Caki2 (cell line): Measurements from ENCODE around the gene MGST2. TPM values are rescaled to one million over a fixed set of nuclear protein-coding genes. Genes with fewer than 3 reads are reported as not detected.

ENCODE experiments used
- DNase-seq: peaks from one replicate; pipeline ENCODE4 v3.0.0-alpha.2; 2015; ENCODE audit warnings: low read depth
- in situ Hi-C: cut with HindIII; loops from 2 replicates; pipeline ENCODE4 v1.10.0; 2016; ENCODE audit warnings: low sequenced_read_pairs, low pct_unique_long_range_greater_than_20kb, mixed read lengths
- total RNA-seq: library from RNA; depleted of rRNA; stranded (reverse); fragments of >200 nt; shearing (Covaris generic); gene quantifications from 2 replicates; pipeline ENCODE4 v1.2.3, GENCODE V29; 2014; ENCODE audit warnings: low replicate concordance

Gene MGST2
- total RNA-seq, 1 experiment from 2014 or later = 54.0 TPM

DNA sequence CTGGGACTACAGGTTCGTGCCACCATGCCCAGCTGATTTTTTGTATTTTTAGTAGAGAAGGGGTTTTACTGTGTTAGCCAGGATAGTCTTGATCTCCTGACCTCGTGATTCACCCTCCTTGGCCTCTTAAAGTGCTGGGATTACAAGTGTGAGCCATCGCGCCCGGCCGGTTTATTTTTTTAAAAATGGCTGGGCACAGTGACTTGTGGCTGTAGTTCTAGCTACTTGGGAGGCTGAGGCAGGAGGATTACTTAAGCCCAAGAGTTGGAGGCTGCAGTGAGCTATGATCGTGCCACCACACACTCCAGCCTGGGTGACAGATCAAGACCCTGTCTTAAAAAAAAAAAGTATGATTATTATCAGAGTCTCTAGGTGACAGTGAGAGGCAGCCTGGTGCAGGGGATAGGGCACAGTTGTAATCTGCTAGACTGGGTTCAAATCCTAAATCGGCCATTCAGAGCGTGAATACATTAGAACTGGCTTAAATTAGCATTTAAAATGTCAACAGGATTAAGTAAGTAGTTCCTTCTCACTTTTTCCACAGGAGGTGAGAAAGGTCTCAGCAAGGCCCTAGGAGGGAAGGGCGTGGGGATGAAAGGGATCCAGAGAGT is 435 bp upstream of the MGST2 start:
- DNase-seq = no peak
- in situ Hi-C loops = no loop called here

DNA sequence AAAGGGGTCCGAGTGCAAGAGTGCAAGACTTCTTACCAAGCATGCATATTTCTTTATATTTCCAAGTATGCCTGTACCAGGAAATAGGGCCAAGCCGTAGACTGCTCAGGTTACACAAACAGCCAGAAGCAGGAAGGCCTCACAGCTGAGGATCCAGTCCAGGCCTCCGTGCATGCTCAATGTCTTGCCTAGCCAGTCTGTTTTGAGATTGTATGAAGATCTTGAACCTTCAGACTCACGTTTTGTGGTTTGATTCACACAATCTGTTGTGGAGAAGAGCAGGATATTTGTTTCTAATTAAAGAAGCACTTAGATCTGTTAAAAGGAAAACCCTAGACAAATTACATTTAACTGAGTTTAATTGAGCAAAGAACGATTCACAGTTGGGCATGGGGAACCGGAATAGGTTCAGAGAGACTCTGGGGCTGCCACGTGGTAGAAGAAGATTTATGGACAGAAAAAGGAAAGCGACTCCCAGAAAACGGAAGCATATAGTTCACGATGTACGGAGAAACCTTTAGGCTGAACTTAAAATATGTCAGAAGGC is 1.2 kb downstream of the MGST2 start:
- DNase-seq = peak; percentile 28
- in situ Hi-C loops = no loop called here

DNA sequence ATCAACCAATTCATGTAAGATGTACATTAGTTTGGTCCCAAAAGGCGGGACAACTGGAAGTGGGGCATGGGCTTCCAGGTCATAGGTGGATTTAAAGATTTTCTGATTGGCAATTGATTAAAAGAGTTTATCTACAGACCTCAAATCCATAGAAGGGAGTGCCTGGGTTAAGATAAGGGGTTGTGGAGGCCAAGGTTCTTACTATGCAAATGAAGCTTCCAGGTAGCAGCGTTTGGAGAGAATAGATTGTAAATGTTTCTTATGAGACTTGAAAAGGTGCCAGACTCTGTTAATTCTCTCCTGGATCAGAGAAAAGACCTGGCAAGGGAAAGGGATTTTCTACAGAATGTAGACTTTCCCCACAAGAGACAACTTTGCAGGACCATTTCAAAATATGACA is 2.4 kb downstream of the MGST2 start:
- in situ Hi-C loops = no loop called here
- no peak for DNase-seq

DNA sequence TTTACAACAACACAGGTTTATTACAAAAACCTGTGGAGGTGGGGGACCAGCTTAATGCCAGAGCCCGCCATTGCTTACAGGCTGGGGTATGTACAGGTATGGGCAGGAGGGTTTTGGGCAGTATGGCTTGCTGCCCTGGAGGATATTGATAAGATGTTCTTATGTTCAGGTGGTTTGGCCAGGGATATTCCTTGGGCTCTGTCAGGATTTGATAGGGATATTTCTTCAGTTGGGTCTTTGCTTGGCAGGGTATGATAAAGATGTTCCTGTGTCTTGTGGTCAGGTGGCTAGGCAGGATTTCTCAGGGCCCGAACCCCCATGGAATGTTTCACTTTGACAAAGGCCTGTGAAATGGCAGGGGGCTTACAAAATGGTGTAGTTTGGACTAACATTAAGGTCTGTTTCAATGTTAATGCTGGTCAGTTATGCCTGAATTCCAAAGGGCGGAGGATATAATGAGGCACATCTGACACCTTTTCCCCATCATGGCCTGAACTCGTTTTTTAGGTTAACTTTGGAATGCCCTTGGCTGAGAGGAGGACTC is 3.1 kb downstream of the MGST2 start:
- in situ Hi-C loops = no loop called here
- no peak for DNase-seq

DNA sequence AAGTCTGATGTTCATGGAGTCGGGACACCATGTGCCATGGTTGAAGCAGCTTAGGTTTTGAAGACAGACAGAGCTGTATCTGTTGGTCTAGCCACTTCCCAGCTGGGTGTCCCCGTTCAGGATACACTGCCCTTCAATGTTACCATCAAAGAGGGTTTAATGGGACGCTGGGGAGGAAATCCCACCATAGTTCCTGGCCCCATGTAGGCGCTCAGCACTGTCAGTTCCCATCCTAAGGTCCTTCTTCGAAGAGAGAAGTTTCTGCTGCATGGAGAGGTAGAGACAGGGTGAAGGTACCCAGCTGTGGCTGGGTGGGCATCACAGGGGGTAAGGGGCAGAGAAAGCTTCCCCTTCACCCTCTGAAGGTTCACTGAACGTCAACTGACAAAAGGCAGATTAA is 3.7 kb downstream of the MGST2 start:
- DNase-seq = no peak
- in situ Hi-C loops = no loop called here

DNA sequence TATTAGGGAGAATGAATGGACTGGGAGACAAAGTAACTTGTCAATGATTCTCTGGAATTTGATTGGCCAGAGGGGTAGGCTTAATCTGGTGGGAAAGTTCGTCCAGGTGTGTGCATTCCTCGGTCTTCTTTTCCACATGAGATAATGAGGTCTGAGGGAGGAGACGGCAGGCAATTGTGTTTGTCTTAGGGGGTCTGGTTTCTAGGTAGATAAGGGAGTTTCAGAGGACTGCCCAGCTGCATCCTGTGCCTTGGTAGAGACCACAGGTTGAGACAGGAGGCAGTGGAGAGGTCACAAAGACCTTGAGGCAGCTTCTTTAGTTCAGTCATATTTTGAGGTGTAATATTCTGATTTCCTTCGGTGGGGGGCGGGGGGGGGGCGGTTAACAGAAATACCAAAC is 4.3 kb downstream of the MGST2 start:
- in situ Hi-C loops = no loop called here
- no peak for DNase-seq

DNA sequence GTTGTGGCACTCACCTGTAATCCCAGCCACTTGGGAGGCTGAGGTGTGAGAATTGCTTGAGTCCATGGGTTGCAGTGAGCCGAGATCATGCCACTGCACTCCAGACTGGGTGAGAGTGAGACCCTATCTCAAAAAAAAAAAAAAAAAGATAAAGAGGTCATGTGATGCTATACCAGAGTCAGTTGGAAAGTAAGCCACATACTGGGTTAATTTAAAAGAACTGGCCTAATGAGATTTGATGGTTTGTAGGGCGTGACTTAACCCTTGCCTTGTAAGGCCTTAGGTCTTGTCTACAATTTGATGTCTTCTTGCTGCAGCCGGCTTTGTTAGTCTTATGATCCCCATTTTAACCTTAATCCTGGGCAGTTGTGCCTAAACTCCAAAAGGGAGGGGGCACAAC is 5.2 kb downstream of the MGST2 start:
- DNase-seq = no peak
- in situ Hi-C loops = no loop called here

DNA sequence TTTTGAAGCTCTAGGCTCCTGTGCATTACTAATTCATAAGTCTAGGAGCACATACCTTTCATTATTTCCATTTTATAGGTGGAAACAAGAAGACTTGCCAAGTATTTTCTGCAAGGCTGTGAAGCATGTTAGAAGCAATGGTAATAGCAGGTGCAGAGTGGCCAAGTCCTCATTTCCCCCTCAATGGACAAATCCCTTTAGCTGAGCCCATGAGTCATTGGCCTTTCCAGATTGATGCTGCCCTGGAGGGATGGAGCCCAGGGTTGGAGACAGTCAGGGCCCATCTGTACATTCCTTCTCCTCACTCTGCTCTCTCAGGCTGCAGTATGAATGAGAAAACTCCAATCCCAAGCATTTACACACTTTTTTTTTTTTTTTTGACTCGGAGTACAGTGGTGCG is 6.6 kb downstream of the MGST2 start:
- in situ Hi-C loops = no loop called here
- DNase-seq = no peak

DNA sequence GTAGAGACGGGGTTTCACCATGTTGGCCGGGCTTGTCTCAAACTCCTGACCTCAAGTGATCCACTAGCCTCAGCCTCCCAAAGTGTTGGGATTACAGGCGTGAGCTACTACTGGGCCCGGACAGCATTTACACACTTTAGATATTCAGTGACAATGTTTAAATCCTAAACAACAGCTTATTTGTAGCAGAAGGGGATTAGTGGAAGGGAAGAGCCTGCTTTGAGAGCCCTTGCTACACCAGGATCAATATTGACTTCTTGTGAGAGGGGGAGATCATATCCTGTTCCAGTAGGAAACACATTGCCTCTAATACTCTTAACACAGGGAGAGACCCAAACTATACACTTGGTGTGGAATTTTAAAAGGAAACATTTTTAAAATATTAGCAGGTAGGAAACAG is 7.1 kb downstream of the MGST2 start:
- in situ Hi-C loops = no loop called here
- DNase-seq = no peak

DNA sequence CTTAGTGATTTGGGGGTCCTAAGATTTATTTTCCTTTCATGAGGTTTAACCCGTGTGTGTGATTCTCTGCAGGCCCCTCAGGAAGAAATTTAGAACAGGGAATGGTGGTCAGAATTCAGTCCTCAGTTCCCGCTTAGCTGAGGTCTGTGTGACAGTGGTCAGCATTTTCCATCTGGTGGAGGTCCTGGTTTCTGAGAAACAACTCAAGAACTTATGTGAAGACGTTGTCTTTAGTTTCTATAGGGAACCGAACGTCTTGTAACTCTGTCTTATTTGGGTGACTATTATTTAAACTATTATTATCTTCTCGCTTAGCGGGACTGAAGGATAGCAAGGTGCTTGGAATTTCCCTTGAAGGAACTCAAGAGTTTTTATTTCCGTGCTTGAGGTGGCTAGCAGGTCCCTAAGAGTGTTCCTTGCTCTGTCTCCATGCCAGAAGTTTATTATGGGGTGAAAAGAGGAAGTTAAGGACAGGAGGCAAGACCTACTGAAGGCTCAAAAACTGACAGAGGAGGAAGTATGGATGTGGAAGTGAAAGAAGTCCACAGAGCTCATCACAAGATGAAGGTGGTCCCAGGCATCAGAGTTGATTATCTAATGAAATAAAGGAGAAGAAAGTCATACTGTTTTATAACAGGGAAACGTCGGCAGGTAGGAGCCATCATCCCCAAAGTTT is 9.4 kb downstream of the MGST2 start:
- DNase-seq = no peak
- in situ Hi-C loops = no loop called here

DNA sequence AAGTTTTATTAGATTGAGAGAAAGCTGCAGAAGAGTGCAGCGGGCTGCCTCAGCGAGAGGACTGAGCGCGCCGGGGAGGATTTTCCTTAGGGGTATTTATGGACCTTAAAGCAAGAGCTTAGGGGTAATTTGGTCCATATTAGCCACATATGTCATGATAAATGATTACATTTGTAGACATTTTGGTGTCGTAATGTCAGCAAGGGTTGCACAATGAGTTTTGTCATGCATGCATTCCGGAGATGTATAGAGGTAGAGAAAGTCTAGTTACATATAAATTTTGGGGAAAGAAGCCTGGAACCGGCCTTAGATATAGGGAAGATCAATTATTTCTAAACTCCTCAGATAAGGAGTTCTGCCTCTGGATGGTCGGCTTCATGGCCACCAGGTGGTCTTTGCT is 10.0 kb downstream of the MGST2 start:
- in situ Hi-C loops = no loop called here
- DNase-seq = no peak

DNA sequence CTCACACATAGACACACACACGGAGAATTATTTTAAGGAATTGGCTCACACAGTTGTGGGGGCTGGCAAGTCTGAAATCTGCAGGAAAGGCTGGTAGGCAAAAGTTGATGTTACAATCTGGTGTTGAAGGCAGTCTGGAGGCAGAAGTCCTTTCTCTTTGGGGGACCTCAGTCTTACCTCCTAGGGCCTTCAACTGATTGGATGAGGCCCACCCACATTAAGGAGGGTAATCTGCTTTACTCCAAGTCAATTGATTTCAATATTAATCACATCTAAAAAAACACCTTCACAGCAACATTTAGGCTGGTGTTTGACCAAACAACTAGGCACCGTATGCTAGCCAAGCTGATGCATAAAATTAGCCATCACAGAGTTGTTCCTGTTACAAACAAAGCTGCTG is 10.7 kb downstream of the MGST2 start:
- DNase-seq = no peak
- in situ Hi-C loops = no loop called here

DNA sequence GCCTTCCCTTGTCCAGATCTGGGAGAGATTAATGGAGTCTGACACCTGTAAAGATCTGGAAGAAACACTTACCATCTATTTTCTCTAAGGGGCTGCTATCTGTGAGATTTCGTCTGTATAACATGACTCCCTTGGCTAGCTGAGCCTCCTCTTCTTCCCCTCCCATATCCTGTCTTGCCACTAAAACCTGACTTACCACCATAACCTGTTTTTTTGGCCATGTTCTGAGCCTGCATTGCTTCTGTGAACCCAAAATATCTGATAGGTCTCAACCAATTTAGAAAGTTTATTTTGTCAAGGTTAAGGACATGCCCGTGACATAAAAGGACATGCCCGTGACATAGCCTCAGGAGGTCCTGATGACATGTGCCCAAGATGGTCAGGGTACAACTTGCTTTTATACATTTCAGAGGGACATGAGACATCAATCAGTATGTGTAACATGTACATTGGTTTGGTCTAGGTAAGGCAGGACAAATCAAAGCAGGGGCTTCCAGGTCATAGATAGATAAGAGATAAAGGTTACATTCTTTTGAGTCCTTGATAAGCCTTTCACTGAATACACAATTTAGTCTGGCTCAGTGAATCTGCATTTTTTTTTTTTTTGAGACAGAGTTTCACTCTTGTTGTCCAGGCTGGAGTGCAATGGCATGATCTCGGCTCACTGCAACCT is 11.4 kb downstream of the MGST2 start:
- in situ Hi-C loops = no loop called here
- DNase-seq = no peak

DNA sequence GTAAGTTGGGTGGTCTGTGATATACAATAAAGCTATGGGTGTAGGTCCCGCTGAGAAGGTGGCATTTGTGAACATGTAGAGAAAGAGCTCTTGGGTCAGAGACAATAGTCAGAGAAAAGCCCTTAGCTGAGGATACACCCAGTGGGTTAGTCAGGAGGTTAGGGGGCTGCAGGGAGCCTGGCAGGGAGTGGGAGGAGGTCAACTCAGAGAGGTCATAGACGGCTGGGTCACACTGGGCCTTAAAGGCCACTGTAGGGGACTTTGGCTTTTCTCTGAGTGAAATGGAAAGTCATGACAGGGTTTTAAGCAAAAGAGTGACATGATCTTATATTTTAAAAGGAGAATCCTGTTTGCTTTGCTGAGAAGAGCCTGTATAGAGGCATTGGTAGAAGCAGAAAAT is 16.7 kb downstream of the MGST2 start:
- in situ Hi-C loops = no loop called here
- DNase-seq = no peak

DNA sequence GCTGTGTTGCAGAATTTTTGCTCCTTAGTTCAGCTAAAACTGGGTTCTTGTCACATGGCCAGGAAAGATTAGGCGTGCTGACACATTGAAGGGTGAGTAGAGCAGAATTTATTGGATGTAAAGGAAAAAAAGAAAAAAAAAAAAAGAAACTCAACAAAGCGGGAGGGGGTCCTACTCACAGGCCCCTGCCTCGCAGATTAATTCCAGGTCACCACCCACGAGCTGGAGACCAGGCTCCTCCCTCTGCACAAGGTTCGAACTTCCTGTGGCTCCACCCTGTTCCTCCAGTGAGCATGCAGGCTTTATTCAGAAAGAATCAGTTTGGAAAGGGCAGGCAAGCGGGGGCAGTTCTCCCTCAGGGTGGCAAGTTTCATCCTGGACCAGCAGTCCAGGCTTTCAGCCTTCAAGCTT is 17.1 kb downstream of the MGST2 start:
- in situ Hi-C loops = no loop called here

DNA sequence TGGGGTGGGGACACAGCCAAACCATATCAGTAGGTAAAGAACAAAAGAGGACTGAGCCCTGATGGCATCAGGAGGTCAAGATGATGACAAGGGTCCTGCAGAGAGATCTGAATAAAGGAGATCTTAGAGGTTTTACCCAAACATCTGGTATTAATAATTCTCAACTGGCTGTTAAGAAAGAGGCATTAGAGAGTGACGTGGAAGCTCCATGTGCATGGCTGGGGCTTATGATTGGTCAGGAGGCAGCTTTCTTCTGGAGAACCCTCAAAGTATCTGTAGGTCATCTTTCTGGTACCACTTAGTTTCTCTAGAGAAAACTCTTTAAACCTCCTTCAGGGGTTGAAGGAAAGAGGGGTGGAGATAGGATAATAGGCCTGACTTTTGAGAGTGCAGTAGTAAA is 18.7 kb downstream of the MGST2 start:
- DNase-seq = no peak
- in situ Hi-C loops = no loop called here

More for the DNA sequence above, 17.1 kb downstream of the MGST2 start:
- DNase-seq = no peak

DNA sequence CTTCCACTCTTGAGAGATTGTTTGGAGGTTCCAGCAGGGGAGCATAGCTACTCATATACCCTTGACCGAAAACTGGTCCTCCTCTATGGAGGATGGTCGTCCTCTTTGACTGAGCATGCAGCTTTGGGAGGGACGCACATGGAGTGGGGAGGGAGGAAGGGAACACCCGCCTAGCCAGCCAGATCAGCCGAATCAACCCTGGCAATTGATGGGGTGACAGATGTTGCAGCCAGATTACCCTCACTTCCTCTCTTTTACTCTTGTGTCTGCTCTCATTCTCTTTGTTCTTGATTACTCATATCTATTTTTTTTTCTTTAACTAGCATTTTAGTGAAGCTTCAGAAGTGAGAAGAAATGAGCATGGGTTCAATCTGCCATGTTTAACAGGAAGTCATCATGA is 19.6 kb downstream of the MGST2 start:
- no peak for DNase-seq
- in situ Hi-C loops = no loop called here

DNA sequence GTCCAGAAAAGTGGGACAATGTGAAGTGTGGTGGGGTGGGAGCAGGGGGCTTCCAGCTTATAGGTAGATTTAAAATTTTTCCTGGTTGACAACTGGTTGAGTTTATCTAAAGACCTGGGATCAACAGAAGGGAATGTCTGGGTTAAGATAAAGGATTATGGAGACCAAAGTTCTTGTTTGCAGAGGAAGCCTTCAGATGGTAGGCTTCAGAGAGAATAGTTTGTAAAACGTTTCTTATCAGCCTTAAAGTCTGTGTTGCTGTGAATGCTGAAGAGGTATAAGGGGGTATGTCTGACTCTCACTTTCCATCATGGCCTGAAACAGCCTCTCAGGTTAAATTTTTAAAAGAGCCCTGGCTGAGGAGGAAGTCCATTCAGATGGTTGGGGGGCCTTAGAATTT is 20.5 kb downstream of the MGST2 start:
- no peak for DNase-seq

DNA sequence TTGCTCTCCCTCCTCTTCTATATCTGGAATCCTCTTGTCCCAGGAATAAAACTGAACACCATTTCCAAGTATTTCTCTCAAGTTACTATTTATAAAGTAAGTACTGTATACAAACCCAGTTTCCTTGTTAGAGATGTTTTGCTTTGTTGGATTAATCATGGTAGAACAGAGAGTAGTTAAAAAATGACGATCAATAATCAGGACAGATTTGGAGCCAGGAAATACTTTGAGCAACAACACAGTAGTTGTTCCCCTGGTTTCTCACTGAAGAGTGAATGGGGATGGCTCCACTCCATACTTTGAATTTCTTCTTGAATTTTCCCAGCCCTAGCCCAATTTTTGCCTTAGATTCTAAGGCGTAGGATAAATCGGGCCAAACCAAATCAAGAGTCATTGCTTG is 21.4 kb downstream of the MGST2 start:
- DNase-seq = no peak
- in situ Hi-C loops = no loop called here

More for the DNA sequence above, 20.5 kb downstream of the MGST2 start:
- in situ Hi-C loops = no loop called here
